Mucosa of stomach (tissue), 1 donor: ENCODE data around the gene PCDHB11.
"Not testable (repeated sequence)": the region's sequence is repeated elsewhere in the genome, so short reads cannot be mapped to it uniquely, and the experiment has no call there.

ENCODE experiments used
- H3K27me3 ChIP-seq: one replicate; pipeline ENCODE4 v1.7.0; 2013; ENCODE audit warnings: mild to moderate bottlenecking, low read length; ENCODE audit not compliant: control insufficient read depth, insufficient read depth
- H3K36me3 ChIP-seq: one replicate; pipeline ENCODE4 v1.7.0; 2013; ENCODE audit warnings: low read length; ENCODE audit not compliant: control insufficient read depth, insufficient read depth
- H3K4me1 ChIP-seq: one replicate; pipeline ENCODE4 v1.7.0; 2013; ENCODE audit warnings: mild to moderate bottlenecking, low read length; ENCODE audit not compliant: control insufficient read depth, insufficient read depth
- H3K4me3 ChIP-seq: one replicate; pipeline ENCODE4 v1.7.0; 2013; ENCODE audit warnings: low read length
- H3K9ac ChIP-seq: one replicate; pipeline ENCODE4 v1.7.0; 2013; ENCODE audit warnings: mild to moderate bottlenecking, low read length, moderate library complexity
- H3K9me3 ChIP-seq: one replicate; pipeline ENCODE4 v1.7.0; 2013; ENCODE audit warnings: mild to moderate bottlenecking, low read length, moderate library complexity; ENCODE audit not compliant: control insufficient read depth
- donor health status: Pancreatic carcinoma.

PCDHB11 gene

GRCh38 chr5:141192110-141192725 is 7.2 kb upstream of the PCDHB11 start, which contains the start of gene PCDHB10:
TSS of gene PCDHB10 (plus strand) at chr5:141192353. CDS start at chr5:141192553, 200 bp downstream.
- Histone ChIP-seq H3K4me3 (no peak within 1 kb of the TSS), H3K27me3 (no peaks in the 10 kb centered on the region), H3K9ac (no peak within 1 kb of the TSS), H3K9me3 (no peaks in the 10 kb centered on the region), H3K36me3 (no peaks in the 10 kb centered on the region), H3K4me1 (no peaks in the 10 kb centered on the region)

GRCh38 chr5:141194332-141194731 is 5.1 kb upstream of the PCDHB11 start:
- not testable (repeated sequence) for H3K9ac ChIP-seq, H3K4me1 ChIP-seq, H3K27me3 ChIP-seq, H3K4me3 ChIP-seq, H3K36me3 ChIP-seq, H3K9me3 ChIP-seq

- Histone ChIP-seq H3K36me3 (no peaks in the 10 kb centered on the region), H3K9ac (no peak overlapping the region), H3K27me3 (no peaks in the 10 kb centered on the region), H3K4me3 (no peak overlapping the region), H3K4me1 (no peaks in the 10 kb centered on the region), H3K9me3 (no peaks in the 10 kb centered on the region)
Observed at GRCh38 chr5:141196363-141196762, 3.1 kb upstream of the PCDHB11 start.

- not testable (repeated sequence) for H3K9me3 ChIP-seq, H3K27me3 ChIP-seq, H3K36me3 ChIP-seq, H3K9ac ChIP-seq, H3K4me1 ChIP-seq, H3K4me3 ChIP-seq
Observed at GRCh38 chr5:141201126-141201525, 1.7 kb downstream of the PCDHB11 start.

- H3K9ac ChIP-seq, H3K4me3 ChIP-seq, H3K36me3 ChIP-seq, H3K9me3 ChIP-seq, H3K27me3 ChIP-seq, H3K4me1 ChIP-seq: not testable (repeated sequence)
Observed at GRCh38 chr5:141201646-141202045, 2.2 kb downstream of the PCDHB11 start.

- no peaks in the 10 kb centered on the region for H3K9me3 ChIP-seq
Observed at GRCh38 chr5:141208478-141208877, 9.1 kb downstream of the PCDHB11 start, which contains the start of gene PCDHB12. TSS of gene PCDHB12 (plus strand) at chr5:141208719. CDS start at chr5:141208908, 189 bp downstream.

GRCh38 chr5:141210281-141210680 is 10.9 kb downstream of the PCDHB11 start:
- H3K9me3 ChIP-seq, H3K9ac ChIP-seq, H3K4me1 ChIP-seq, H3K4me3 ChIP-seq, H3K36me3 ChIP-seq, H3K27me3 ChIP-seq: not testable (repeated sequence)

More at GRCh38 chr5:141208478-141208877, 9.1 kb downstream of the PCDHB11 start, which contains the start of gene PCDHB12:
- H3K4me1 ChIP-seq = no peaks in the 10 kb centered on the region
- no peaks in the 10 kb centered on the region for H3K36me3 ChIP-seq
- no peaks in the 10 kb centered on the region for H3K27me3 ChIP-seq
- H3K4me3 ChIP-seq = no peak within 1 kb of the TSS
- H3K9ac ChIP-seq = no peak within 1 kb of the TSS

GRCh38 chr5:141210849-141211248 is 11.4 kb downstream of the PCDHB11 start:
- H3K9ac ChIP-seq, H3K4me3 ChIP-seq, H3K36me3 ChIP-seq, H3K27me3 ChIP-seq, H3K4me1 ChIP-seq, H3K9me3 ChIP-seq: not testable (repeated sequence)

- not testable (repeated sequence) for H3K4me3 ChIP-seq, H3K9me3 ChIP-seq
Observed at GRCh38 chr5:141213656-141214339, 14.4 kb downstream of the PCDHB11 start, which contains the start of gene PCDHB13. TSS of gene PCDHB13 (plus strand) at chr5:141213919. CDS start at chr5:141214124, 205 bp downstream.

GRCh38 chr5:141214583-141214982 is 15.2 kb downstream of the PCDHB11 start:
- not testable (repeated sequence) for H3K27me3 ChIP-seq, H3K9me3 ChIP-seq, H3K36me3 ChIP-seq, H3K4me1 ChIP-seq, H3K4me3 ChIP-seq, H3K9ac ChIP-seq

More at GRCh38 chr5:141213656-141214339, 14.4 kb downstream of the PCDHB11 start, which contains the start of gene PCDHB13:
- not testable (repeated sequence) for H3K36me3 ChIP-seq, H3K4me1 ChIP-seq, H3K27me3 ChIP-seq, H3K9ac ChIP-seq

GRCh38 chr5:141215504-141215903 is 16.1 kb downstream of the PCDHB11 start:
- H3K9me3 ChIP-seq, H3K27me3 ChIP-seq, H3K36me3 ChIP-seq, H3K4me1 ChIP-seq, H3K4me3 ChIP-seq, H3K9ac ChIP-seq: not testable (repeated sequence)

- not testable (repeated sequence) for H3K36me3 ChIP-seq, H3K27me3 ChIP-seq, H3K4me3 ChIP-seq, H3K9ac ChIP-seq, H3K9me3 ChIP-seq, H3K4me1 ChIP-seq
Observed at GRCh38 chr5:141216035-141216434, 16.6 kb downstream of the PCDHB11 start.
